ENCODE measurements around the gene CNKSR1. TPM values are rescaled to one million over a fixed set of nuclear protein-coding genes. Genes with fewer than 3 reads are reported as not detected.

CNKSR1 gene
- total RNA-seq, 1 donor from 2014 or later = 21.9 TPM

DNA sequence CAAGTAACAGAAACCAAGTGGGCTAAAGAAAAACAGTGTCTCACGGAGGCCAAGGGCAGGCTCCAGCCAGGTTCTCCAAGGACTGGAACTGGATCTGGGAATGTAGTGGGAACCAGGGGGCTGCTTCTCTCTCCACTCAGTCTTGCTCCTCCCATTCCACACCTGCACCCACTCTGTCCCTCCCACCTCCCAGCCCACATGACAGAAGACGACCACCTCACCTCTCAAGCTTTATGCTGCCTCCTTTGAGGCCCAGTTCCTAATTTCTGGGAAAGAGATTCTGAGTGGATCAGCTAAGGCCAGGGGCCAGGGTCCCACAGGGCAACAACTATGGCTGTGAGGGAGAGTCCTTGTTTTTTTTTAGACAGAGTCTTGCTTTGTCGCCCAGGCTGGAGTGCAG lies 38.0 kb downstream of the CNKSR1 start:
- Histone ChIP-seq H3K36me3 (no peaks in the 10 kb centered on the region), H3K4me3 (no peak overlapping the region), H3K9me3 (no peaks in the 10 kb centered on the region), H3K27ac (no peak overlapping the region), H3K4me1 (no peaks in the 10 kb centered on the region), H3K27me3 (no peaks in the 10 kb centered on the region)
- no peak for DNase-seq (ENCODE audit: extremely low spot score in 2 of 2)
- intact Hi-C loops (cut with DNase I) = no loop called here
- no peak for TF ChIP-seq POLR2AphosphoS5 (IDR thresholded peaks at IDR 0.05; ENCODE audit: insufficient read depth in 1 of 2, low read depth in 1 of 2)
- TF ChIP-seq POLR2A (IDR thresholded peaks at IDR 0.05) = no peak
- TF ChIP-seq, protein P1, sequence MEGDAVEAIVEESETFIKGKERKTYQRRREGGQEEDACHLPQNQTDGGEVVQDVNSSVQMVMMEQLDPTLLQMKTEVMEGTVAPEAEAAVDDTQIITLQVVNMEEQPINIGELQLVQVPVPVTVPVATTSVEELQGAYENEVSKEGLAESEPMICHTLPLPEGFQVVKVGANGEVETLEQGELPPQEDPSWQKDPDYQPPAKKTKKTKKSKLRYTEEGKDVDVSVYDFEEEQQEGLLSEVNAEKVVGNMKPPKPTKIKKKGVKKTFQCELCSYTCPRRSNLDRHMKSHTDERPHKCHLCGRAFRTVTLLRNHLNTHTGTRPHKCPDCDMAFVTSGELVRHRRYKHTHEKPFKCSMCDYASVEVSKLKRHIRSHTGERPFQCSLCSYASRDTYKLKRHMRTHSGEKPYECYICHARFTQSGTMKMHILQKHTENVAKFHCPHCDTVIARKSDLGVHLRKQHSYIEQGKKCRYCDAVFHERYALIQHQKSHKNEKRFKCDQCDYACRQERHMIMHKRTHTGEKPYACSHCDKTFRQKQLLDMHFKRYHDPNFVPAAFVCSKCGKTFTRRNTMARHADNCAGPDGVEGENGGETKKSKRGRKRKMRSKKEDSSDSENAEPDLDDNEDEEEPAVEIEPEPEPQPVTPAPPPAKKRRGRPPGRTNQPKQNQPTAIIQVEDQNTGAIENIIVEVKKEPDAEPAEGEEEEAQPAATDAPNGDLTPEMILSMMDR (IDR thresholded peaks at IDR 0.05) = no peak

DNA sequence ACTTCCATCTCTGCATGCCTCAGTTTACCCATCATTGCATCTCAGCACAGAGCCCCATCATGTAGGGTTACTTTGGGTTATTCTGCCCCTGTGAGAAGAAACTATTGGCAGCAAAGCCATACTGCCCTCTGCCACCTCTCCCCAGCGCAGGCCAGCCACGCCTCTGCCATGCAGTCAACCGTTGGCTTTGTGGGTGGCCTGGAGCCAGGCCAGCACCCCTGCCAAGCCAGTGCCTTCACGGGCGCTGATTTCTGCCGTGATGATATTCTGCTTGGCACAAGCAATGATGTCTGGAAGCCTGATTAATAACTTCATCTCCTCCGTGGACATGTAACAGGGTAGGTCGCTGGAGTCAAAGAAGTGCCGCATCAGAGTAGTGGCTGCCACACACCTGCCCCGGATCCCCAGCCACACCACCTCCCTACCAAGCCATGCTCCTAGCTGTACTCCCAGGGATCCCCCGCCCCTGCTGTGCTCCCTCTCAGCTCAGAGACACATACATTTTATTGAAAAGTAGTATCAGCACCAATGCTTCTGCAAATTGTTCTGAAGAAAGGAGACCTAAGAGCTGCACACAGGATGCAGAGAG lies 41.7 kb downstream of the CNKSR1 start:
- Histone ChIP-seq H3K36me3 (no peaks in the 10 kb centered on the region), H3K27ac (no peak overlapping the region), H3K4me1 (no peaks in the 10 kb centered on the region), H3K4me3 (no peak overlapping the region), H3K27me3 (no peaks in the 10 kb centered on the region), H3K9me3 (no peaks in the 10 kb centered on the region)
- no peak for DNase-seq (ENCODE audit: extremely low spot score in 2 of 2)
- intact Hi-C loops (cut with DNase I) = no loop called here
- no peak for TF ChIP-seq POLR2AphosphoS5 (IDR thresholded peaks at IDR 0.05; ENCODE audit: insufficient read depth in 1 of 2, low read depth in 1 of 2)
- TF ChIP-seq, protein P1 (IDR thresholded peaks at IDR 0.05) = no peak
- no peak for TF ChIP-seq POLR2A (IDR thresholded peaks at IDR 0.05)

DNA sequence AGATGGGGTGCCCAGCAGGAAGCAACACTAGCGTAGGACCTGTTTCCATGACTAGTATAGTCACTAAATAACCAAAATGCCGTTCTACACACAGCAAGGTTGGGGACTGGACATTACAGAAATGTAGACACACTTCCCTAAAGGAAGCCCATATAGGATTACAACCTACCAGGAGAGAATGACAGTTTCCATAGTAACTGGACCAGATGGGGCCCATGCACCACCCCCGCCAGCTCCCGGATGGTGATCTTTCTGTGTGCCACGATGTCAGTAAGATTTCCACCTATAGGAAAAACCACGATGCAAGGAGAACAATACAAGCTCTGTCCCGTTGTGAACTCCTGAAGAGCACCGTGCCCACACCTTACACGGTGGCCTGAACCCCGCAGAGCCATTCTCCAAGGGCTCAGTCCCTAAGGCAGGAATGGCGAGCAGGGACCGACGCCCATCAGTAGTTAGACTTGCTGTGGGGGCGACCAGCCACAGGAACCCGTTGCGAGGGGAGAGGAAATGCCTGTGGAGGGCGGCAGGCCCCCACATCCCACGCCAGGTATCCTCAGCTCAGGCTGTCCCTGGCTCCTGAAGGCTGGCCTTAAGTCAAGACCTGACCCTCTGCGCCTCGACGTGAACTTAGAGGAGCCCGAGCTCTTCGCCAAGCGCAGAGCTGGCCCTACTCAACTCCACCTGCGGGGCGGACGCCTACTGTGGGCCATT lies 43.1 kb downstream of the CNKSR1 start:
- peaks cover 7% of the 10 kb centered on the region for H3K4me1 ChIP-seq
- no peak overlapping the region for H3K4me3 ChIP-seq
- H3K27ac ChIP-seq = no peak overlapping the region
- TF ChIP-seq, protein P1 (IDR thresholded peaks at IDR 0.05) = no peak
- TF ChIP-seq POLR2AphosphoS5 (IDR thresholded peaks at IDR 0.05; ENCODE audit: insufficient read depth in 1 of 2, low read depth in 1 of 2) (no peak), POLR2A (IDR thresholded peaks at IDR 0.05) (no peak)
- H3K27me3 ChIP-seq = no peaks in the 10 kb centered on the region
- no peaks in the 10 kb centered on the region for H3K9me3 ChIP-seq
- DNase-seq (ENCODE audit: extremely low spot score in 2 of 2) = no peak
- intact Hi-C loops (cut with DNase I) = no loop called here
- H3K36me3 ChIP-seq = no peaks in the 10 kb centered on the region

DNA sequence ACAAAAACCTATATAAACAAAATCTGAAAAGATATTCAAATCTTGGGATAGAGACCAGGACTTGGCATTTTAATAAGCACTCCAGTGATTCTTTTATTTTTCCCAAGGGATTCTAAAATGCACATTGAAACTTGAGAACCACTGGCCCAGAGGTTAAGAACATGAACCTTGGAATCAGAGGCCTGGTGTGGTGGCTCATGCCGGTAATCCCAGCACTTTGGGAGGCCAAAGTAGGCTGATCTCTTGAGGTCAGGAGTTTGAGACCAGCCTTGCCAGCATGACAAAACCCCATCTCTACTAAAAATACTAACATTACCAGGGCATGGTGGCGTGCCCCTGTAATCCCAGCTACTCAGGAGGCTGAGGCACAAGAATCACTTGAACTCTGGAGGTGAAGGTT lies 43.8 kb downstream of the CNKSR1 start:
- DNase-seq (ENCODE audit: extremely low spot score in 2 of 2) = no peak
- Histone ChIP-seq H3K27ac (no peak overlapping the region), H3K27me3 (no peaks in the 10 kb centered on the region), H3K4me3 (no peak overlapping the region), H3K36me3 (no peaks in the 10 kb centered on the region), H3K4me1 (peaks cover 14% of the 10 kb centered on the region), H3K9me3 (no peaks in the 10 kb centered on the region)
- TF ChIP-seq, protein P1 (IDR thresholded peaks at IDR 0.05) = no peak
- intact Hi-C loops (cut with DNase I) = no loop called here

DNA sequence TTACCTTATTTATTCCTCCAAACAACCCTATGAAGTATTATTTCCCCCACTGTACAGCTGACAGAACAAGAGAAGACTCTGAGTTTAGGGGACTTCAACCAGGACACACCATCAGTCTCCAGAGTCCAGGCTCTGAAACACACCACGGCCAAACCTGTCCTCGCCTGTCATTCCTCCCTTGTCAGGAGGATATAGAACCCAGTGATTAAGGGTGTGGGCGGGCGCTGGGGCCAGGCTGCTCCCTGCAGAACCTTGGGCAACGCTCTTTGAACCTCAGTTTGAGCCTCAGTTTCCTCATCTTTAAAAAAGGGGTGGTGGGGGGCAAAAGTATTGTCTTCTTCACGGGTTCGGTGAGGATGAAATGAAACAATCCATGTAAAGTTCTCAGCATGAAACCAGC lies 47.3 kb downstream of the CNKSR1 start:
- intact Hi-C loops (cut with DNase I) = no loop called here
- Histone ChIP-seq H3K4me1 (peaks cover 15% of the 10 kb centered on the region), H3K27ac (no peak overlapping the region), H3K9me3 (no peaks in the 10 kb centered on the region), H3K27me3 (no peaks in the 10 kb centered on the region), H3K4me3 (no peak overlapping the region), H3K36me3 (no peaks in the 10 kb centered on the region)
- DNase-seq (ENCODE audit: extremely low spot score in 2 of 2) = no peak
- TF ChIP-seq POLR2A (IDR thresholded peaks at IDR 0.05) (no peak), POLR2AphosphoS5 (IDR thresholded peaks at IDR 0.05; ENCODE audit: insufficient read depth in 1 of 2, low read depth in 1 of 2) (no peak)
- TF ChIP-seq, protein P1 (IDR thresholded peaks at IDR 0.05) = no peak
